Gastroesophageal sphincter (tissue), 3 donors: ENCODE data around the gene DUS4L.

Experiments used
- EP300 ChIP-seq: sonication (generic); formaldehyde crosslinking; IDR thresholded peaks from one replicate; pipeline ENCODE4 v1.6.1; 2017; ENCODE audit warnings: antibody characterized with exemption, mild to moderate bottlenecking
- POLR2AphosphoS5 ChIP-seq: sonication (generic); formaldehyde crosslinking; IDR thresholded peaks from one replicate; pipeline ENCODE4 v1.6.1; 2017; ENCODE audit warnings: antibody characterized with exemption
- TF ChIP-seq, protein P1 (sequence below), 4 experiments: fragments of 200-600 bp in 2 of 4; fragments of 450-650 bp in 2 of 4; sonication (generic) in 1 of 4; IDR thresholded peaks; one replicate each; pipeline ENCODE4 v1.5.1; 2017 to 2019; ENCODE audit warnings: antibody characterized with exemption in 4 of 4, mild to moderate bottlenecking in 2 of 4, moderate library complexity in 2 of 4

DNA sequence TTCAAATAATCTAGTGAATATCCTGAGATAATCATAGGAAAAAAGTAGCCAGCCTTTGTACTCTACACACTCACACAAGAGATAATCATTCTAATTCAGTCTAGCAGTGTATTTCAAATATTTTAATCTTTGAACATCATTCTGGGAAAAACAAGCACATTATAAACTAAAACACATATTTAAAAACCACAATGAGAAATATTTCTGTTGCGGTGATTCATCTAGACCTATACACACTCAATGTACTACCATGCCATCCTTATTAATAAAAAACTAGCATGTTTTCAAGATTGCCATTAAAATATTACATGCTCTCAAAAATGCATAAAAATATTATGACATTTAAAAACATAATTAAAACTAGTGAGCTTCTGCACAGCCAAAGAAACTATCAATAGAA is 11.8 kb upstream of the DUS4L start:
- TF ChIP-seq, protein P1, sequence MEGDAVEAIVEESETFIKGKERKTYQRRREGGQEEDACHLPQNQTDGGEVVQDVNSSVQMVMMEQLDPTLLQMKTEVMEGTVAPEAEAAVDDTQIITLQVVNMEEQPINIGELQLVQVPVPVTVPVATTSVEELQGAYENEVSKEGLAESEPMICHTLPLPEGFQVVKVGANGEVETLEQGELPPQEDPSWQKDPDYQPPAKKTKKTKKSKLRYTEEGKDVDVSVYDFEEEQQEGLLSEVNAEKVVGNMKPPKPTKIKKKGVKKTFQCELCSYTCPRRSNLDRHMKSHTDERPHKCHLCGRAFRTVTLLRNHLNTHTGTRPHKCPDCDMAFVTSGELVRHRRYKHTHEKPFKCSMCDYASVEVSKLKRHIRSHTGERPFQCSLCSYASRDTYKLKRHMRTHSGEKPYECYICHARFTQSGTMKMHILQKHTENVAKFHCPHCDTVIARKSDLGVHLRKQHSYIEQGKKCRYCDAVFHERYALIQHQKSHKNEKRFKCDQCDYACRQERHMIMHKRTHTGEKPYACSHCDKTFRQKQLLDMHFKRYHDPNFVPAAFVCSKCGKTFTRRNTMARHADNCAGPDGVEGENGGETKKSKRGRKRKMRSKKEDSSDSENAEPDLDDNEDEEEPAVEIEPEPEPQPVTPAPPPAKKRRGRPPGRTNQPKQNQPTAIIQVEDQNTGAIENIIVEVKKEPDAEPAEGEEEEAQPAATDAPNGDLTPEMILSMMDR (IDR thresholded peaks at IDR 0.05): no peak
- TF ChIP-seq EP300: no peak
- TF ChIP-seq POLR2AphosphoS5: no peak
